ENCODE data around the gene ZDHHC8.

The ZDHHC8 gene

DNA sequence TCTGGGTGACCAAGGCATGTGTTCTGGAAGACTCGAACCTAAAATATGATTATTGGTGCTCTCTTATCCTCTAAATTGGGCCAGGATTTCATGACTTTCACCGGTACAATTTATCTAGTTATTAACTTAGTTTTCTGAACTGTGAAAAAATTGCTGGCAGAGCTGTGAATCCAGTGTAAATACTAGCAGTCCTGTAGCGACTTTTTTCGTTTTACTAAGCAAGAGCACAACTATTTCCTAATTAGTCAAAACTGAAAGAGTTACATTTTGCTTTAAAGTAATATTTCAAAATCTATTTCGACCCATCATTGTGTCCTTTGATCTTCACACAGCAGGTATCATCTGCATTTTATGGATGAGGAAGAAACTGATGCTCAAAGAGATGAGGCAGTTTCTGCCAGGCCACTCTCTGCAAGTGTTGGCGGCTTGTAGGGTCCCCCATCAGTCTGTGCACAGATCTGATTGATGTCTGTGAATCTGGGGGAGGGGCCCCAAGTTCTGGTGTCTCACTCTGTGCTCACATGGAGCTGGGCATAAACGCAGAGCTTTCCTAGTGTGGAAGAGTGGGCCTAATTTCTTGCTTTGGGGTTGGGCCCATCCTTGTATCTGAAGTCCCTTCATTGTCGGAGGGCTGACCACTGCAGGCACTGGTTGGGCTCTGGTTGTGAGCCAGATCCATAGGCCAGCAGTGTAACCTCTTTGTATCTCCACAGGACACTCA lies 13.1 kb upstream of the ZDHHC8 start:
- Histone ChIP-seq H3K9ac (ENCODE audit: low read depth, low read length) (peak overlapping the region; percentile 100), H3K9me3 (ENCODE audit: insufficient read depth, low read depth, low read length) (no peaks in the 10 kb centered on the region), H3K4me1 (ENCODE audit: insufficient read depth, low read length) (peaks cover 8% of the 10 kb centered on the region; the same call in 1 of the 2 replicates), H3K27ac (ENCODE audit: low read length) (peak overlapping the region; percentile 97), H3K36me3 (ENCODE audit: insufficient read depth, low read depth, low read length) (peaks cover 75% of the 10 kb centered on the region), H3K27me3 (ENCODE audit: insufficient read depth, low read length) (no peaks in the 10 kb centered on the region), H3K4me3 (ENCODE audit: low read length) (peak overlapping the region; percentile 100)

GRCh38 chr22:20121856-20122415 lies 9.7 kb upstream of the ZDHHC8 start:
- no peaks in the 10 kb centered on the region for H3K9me3 ChIP-seq (ENCODE audit: insufficient read depth, low read depth, low read length)
- no peak overlapping the region for H3K27ac ChIP-seq (ENCODE audit: low read length)
- H3K9ac ChIP-seq (ENCODE audit: low read depth, low read length): no peak overlapping the region
- no peaks in the 10 kb centered on the region for H3K27me3 ChIP-seq (ENCODE audit: insufficient read depth, low read length)
- H3K4me3 ChIP-seq (ENCODE audit: low read length): no peak overlapping the region
- H3K36me3 ChIP-seq (ENCODE audit: insufficient read depth, low read depth, low read length): peaks cover 86% of the 10 kb centered on the region
- H3K4me1 ChIP-seq (ENCODE audit: insufficient read depth, low read length): peaks cover 8% of the 10 kb centered on the region; the same call in 1 of the 2 replicates

DNA sequence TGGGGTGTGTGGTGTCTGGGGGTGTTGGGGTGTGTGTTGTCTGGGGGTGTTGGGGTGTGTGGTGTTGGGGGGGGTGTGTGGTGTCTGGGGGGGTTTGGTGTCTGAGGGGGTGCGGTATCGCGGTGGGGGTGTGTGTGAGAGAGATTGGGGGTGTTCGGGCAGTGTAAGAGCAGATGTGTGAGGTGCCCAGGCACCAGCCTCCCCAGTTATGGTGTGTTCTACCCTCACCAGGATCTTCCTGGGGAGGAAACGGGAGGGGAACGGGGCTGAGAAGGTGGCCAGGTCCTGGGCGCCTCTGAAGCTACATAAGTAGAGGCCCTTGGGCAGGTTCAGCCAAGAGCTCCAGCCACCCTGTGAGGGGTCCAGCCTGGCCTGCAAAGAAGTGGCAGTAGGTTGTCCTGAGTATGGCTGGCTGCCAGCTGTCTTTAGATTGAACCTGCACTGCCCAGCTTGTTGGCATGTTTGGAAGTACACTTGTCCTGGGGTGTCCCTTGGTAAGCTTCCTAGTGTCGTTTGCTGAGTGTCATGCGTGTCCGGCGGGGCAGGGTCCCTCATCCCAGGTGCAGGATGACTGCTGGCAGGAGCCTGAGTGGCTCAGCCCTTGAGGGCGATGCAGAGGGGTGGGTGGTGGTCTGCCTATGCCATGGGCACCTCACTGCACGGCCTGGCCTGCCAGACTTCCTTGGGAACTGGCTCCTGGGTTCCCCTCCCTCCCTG lies 8.1 kb upstream of the ZDHHC8 start:
- Histone ChIP-seq H3K4me3 (ENCODE audit: low read length) (no peak overlapping the region), H3K36me3 (ENCODE audit: insufficient read depth, low read depth, low read length) (peaks cover 97% of the 10 kb centered on the region)

DNA sequence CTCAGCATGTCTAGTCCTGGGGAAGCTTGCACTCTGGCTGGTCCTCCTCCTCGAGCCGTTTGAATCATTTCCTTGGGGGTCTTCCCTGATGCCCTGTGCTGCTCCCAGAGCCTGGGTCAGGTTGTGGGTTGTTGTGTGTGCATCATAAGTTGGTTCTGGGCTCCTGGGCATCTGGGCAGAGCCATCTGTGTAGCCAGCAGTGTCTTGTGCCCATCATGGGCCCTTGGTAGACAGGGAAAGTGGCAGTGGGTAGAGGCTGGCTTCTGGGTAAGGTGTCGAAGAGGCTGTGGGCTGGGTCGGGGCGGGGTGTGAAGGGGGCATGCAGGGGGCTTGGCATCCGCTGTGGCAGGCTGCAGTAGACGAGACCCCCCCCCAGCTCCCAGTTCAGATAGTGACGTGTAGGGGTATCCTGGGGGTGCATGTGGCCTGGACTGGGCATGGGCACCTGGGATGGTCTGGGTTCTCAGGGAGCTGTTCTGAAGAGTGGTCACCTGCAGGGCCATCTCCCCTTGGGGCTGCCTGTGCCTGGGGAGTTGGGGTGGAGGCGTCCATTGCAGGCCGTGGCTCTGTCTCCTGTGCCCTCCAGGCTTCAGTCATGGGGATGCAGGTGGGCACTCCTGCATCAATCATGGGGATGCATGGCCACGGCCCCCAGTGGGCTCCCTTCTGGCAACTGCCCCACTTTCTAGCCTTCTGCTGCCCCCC lies 7.4 kb upstream of the ZDHHC8 start:
- H3K27ac ChIP-seq (ENCODE audit: low read length): no peak overlapping the region
- H3K4me1 ChIP-seq (ENCODE audit: insufficient read depth, low read length): no peaks in the 10 kb centered on the region; the same call in 1 of the 2 replicates
- H3K27me3 ChIP-seq (ENCODE audit: insufficient read depth, low read length): no peaks in the 10 kb centered on the region
- no peak overlapping the region for H3K9ac ChIP-seq (ENCODE audit: low read depth, low read length)
- no peaks in the 10 kb centered on the region for H3K9me3 ChIP-seq (ENCODE audit: insufficient read depth, low read depth, low read length)
- no peak overlapping the region for H3K4me3 ChIP-seq (ENCODE audit: low read length)
- peaks cover 89% of the 10 kb centered on the region for H3K36me3 ChIP-seq (ENCODE audit: insufficient read depth, low read depth, low read length)

More for the DNA sequence above, 8.1 kb upstream of the ZDHHC8 start:
- H3K9me3 ChIP-seq (ENCODE audit: insufficient read depth, low read depth, low read length): no peaks in the 10 kb centered on the region
- H3K27me3 ChIP-seq (ENCODE audit: insufficient read depth, low read length): no peaks in the 10 kb centered on the region
- no peak overlapping the region for H3K27ac ChIP-seq (ENCODE audit: low read length)
- no peak overlapping the region for H3K9ac ChIP-seq (ENCODE audit: low read depth, low read length)
- peaks cover 7% of the 10 kb centered on the region; the same call in 1 of the 2 replicates for H3K4me1 ChIP-seq (ENCODE audit: insufficient read depth, low read length)

DNA sequence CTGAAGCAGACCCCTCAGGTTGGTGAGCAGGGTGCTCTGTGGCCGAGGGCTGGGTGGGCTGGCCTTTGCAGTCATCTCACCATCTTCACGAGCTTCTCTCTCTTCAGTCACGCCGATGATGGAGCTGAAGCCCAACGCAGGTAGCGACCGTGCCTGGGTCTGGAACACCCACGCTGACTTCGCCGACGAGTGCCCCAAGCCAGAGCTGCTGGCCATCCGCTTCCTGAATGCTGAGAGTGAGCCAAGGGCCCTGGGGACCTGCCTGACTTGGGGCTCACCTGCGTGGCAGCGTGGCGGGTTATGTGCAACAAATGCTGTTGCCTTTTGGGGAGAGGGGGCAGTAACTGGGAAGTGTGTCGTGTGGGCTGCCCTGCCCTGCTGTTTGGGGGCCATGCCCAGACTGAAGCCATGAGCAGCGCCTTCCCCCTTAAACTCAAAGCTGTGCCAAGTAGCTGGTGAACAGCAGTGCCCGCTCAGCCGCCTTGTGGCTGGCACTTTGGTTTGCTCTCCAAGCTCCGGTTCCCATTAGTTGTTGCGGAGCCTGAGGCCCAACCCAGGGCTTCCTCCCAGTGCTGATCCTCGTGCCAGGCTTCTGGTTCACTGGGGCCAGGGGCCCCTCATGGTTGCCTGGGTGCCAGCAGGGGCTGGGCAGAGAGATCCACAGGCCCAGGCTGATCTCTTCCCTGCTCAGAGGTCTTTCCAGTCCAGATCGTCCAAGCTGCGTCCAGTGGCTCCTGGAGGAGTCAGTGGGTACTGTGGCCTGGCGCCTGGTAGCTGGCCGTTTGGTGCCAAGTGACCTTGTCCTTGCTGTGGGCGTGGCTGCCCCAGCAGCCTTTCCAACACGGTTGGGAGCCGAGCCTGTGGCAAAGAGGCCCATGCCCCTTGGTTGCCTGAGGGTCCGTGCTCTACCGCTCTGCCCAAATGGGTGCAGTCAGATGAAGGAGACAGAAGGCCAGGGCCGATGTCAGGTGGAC lies 6.1 kb upstream of the ZDHHC8 start:
- no peak overlapping the region for H3K9ac ChIP-seq (ENCODE audit: low read depth, low read length)
- H3K4me3 ChIP-seq (ENCODE audit: low read length): no peak overlapping the region
- H3K9me3 ChIP-seq (ENCODE audit: insufficient read depth, low read depth, low read length): no peaks in the 10 kb centered on the region
- H3K27me3 ChIP-seq (ENCODE audit: insufficient read depth, low read length): no peaks in the 10 kb centered on the region
- peaks cover 77% of the 10 kb centered on the region for H3K36me3 ChIP-seq (ENCODE audit: insufficient read depth, low read depth, low read length)
- H3K27ac ChIP-seq (ENCODE audit: low read length): no peak overlapping the region
- H3K4me1 ChIP-seq (ENCODE audit: insufficient read depth, low read length): no peaks in the 10 kb centered on the region

DNA sequence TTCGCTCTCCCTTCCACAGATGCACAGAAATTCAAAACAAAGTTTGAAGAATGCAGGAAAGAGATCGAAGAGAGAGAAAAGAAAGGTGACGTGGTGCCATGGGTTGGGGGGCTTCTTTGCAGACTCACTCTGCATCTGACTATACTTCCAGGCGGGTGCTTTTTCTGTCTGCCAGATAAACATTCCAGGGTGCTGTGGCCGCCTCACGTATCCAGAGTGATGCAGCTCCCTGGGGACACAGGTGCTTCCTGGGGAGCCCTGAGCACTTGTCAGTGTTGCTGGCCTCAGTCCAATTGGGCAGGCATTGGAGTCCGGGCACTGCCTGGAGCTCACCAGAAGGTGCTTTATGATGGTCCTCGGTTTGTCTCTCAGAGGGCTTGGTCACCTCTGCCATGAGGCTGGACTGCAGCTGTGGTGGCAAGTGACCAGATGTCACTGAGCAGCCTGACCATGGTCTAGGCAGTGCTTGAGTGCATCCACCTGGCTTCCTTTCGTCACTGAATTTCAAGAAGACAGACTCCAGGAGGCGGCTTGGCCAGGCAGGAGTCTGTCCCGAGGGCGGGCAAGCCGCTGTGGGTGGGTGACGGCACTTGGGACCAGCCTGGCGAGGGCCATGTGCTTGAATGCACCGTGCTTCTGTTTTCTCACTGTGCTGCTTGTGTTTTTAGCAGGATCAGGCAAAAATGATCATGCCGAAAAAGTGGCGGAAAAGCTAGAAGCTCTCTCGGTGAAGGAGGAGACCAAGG lies 5.1 kb upstream of the ZDHHC8 start:
- no peaks in the 10 kb centered on the region for H3K4me1 ChIP-seq (ENCODE audit: insufficient read depth, low read length)
- H3K27me3 ChIP-seq (ENCODE audit: insufficient read depth, low read length): no peaks in the 10 kb centered on the region
- no peak overlapping the region for H3K9ac ChIP-seq (ENCODE audit: low read depth, low read length)
- H3K27ac ChIP-seq (ENCODE audit: low read length): no peak overlapping the region
- H3K9me3 ChIP-seq (ENCODE audit: insufficient read depth, low read depth, low read length): no peaks in the 10 kb centered on the region
- no peak overlapping the region for H3K4me3 ChIP-seq (ENCODE audit: low read length)
- peaks cover 67% of the 10 kb centered on the region for H3K36me3 ChIP-seq (ENCODE audit: insufficient read depth, low read depth, low read length)

DNA sequence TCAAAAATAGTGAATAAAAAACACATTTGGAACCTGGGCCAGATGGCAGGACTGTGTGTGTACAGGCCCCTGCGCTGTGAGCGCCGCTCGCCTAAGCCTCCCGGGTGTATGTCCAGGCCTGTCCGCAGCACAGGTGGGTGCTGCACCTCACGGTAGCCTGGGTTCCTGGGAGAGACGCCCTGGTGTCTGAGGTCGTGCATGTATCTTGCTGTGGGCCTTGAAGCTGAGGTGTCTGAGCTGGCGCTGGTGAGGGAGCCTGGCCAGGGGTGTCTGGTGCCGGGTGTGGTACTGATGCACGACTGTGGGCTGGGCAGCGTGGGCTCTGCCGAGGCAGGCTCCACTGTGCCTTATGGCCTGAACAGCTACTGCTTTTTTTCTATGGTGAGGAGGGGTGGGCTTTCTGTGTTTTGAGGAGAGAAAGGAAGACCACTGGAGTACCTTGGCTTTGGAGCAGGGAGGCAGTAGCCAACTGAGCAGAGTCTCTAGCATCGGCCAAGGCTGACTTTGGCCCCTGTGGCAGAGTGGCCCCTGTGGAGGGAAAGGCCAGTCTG lies 4.2 kb upstream of the ZDHHC8 start:
- no peaks in the 10 kb centered on the region for H3K4me1 ChIP-seq (ENCODE audit: insufficient read depth, low read length)
- H3K9ac ChIP-seq (ENCODE audit: low read depth, low read length): no peak overlapping the region
- H3K27me3 ChIP-seq (ENCODE audit: insufficient read depth, low read length): no peaks in the 10 kb centered on the region; the same call in 1 of the 2 replicates
- H3K9me3 ChIP-seq (ENCODE audit: insufficient read depth, low read depth, low read length): no peaks in the 10 kb centered on the region
- H3K36me3 ChIP-seq (ENCODE audit: insufficient read depth, low read depth, low read length): peaks cover 58% of the 10 kb centered on the region
- no peak overlapping the region for H3K4me3 ChIP-seq (ENCODE audit: low read length)
- no peak overlapping the region for H3K27ac ChIP-seq (ENCODE audit: low read length)

- no peak overlapping the region for H3K4me3 ChIP-seq (ENCODE audit: low read length)
- no peaks in the 10 kb centered on the region for H3K4me1 ChIP-seq (ENCODE audit: insufficient read depth, low read length)
- peaks cover 53% of the 10 kb centered on the region for H3K36me3 ChIP-seq (ENCODE audit: insufficient read depth, low read depth, low read length)
- no peaks in the 10 kb centered on the region for H3K9me3 ChIP-seq (ENCODE audit: insufficient read depth, low read depth, low read length)
- no peaks in the 10 kb centered on the region; the same call in 1 of the 2 replicates for H3K27me3 ChIP-seq (ENCODE audit: insufficient read depth, low read length)
- H3K27ac ChIP-seq (ENCODE audit: low read length): no peak overlapping the region
- no peak overlapping the region for H3K9ac ChIP-seq (ENCODE audit: low read depth, low read length)
Measured at GRCh38 chr22:20127869-20128618, 3.6 kb upstream of the ZDHHC8 start.

GRCh38 chr22:20128619-20128901 lies 3.0 kb upstream of the ZDHHC8 start:
- no peak overlapping the region for H3K9ac ChIP-seq (ENCODE audit: low read depth, low read length)
- H3K27me3 ChIP-seq (ENCODE audit: insufficient read depth, low read length): no peaks in the 10 kb centered on the region; the same call in 1 of the 2 replicates
- no peak overlapping the region for H3K27ac ChIP-seq (ENCODE audit: low read length)
- H3K9me3 ChIP-seq (ENCODE audit: insufficient read depth, low read depth, low read length): no peaks in the 10 kb centered on the region
- no peaks in the 10 kb centered on the region for H3K4me1 ChIP-seq (ENCODE audit: insufficient read depth, low read length)
- peaks cover 49% of the 10 kb centered on the region for H3K36me3 ChIP-seq (ENCODE audit: insufficient read depth, low read depth, low read length)
- no peak overlapping the region for H3K4me3 ChIP-seq (ENCODE audit: low read length)
